B cell (primary cell): ENCODE data around the gene MAFF.

Experiments used
- EZH2 ChIP-seq: IDR thresholded peaks from 2 replicates; pipeline ENCODE4 v1.6.1; 2012; ENCODE audit warnings: borderline replicate concordance, low read depth, mild to moderate bottlenecking, moderate library complexity, low read length; ENCODE audit not compliant: insufficient read depth, poor library complexity, severe bottlenecking
- TF ChIP-seq, protein P1 (sequence below): fragments of 200-600 bp; IDR thresholded peaks from one replicate; pipeline ENCODE4 v1.8.0; 2022; ENCODE audit warnings: antibody characterized with exemption, mild to moderate bottlenecking

DNA sequence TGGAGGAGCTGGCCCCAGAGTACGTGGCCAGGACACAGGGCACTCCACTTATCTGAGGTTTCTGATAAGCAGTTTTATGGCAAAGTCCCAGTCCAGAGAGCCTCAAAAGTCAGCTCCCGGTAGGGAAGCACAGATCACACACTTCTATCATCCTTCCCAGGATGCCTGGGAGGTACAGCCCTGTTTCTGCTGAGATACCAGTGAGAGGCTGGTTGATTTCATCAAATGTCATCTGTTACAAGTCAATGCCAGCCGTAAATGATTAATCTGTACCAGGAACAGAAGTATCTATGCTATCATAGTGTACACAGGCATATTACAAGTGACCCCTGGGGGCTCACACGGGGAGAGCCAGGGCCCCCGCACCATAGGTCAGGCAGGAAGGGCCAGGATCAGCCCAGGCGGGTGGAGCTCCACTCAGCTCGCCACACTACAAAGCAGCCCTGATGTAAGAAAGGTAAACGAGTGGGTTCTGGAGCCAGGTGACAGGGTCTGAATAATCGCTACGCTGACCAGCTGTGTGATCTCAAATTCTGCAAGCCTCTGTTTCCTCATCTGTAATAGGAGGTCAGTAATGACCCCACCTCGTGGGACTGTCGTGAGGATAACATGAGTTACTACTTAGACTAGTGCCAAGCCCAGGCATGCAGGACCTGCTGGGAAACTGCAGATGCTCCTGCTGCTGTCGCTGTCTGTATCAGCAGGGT, 37.8 kb upstream of the MAFF start:
- no peak for TF ChIP-seq EZH2
- TF ChIP-seq, protein P1, sequence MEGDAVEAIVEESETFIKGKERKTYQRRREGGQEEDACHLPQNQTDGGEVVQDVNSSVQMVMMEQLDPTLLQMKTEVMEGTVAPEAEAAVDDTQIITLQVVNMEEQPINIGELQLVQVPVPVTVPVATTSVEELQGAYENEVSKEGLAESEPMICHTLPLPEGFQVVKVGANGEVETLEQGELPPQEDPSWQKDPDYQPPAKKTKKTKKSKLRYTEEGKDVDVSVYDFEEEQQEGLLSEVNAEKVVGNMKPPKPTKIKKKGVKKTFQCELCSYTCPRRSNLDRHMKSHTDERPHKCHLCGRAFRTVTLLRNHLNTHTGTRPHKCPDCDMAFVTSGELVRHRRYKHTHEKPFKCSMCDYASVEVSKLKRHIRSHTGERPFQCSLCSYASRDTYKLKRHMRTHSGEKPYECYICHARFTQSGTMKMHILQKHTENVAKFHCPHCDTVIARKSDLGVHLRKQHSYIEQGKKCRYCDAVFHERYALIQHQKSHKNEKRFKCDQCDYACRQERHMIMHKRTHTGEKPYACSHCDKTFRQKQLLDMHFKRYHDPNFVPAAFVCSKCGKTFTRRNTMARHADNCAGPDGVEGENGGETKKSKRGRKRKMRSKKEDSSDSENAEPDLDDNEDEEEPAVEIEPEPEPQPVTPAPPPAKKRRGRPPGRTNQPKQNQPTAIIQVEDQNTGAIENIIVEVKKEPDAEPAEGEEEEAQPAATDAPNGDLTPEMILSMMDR, result no peak
